Measurements from ENCODE around the gene DIDO1. TPM values are rescaled to one million over a fixed set of nuclear protein-coding genes. Genes with fewer than 3 reads are reported as not detected.

DIDO1 gene
- total and polyA plus RNA-seq, 9 of the 15 experiments (the other 6 are each of a cell fraction or from before 2014, with no cell fraction given): 4.4 to 46.8 (median 31.2) TPM

DNA sequence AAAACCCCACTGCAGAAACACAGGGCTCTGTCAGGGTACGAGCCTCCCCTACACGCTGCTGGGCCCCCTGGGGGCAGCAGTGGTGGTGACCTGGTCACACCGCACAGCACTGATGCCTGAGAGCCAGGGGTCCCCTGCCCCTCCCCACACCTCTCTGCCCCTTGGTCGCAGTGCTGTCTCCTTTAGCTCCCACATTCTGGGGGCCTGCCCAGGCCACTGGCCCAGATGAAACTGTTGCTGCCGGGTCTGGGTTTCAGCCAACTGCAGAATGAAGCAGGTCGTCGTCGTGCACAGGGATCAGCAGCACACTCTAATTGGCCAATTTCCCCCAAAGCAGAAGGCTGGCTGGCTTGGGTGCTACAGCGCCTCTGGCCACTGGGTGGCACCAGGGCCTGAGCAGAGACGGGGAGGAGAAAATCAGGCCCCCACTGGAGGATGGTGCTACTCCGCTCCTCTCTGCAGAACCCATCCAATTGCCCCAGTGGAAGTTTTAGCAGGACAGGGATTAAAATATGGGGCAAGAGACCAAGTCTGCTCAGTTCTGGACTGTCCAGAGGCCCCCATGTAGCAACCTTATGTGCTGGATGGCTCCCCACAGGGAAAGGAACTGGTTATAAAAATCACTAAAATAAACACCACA is 26.1 kb downstream of the DIDO1 start (continued):
- TF ChIP-seq, protein P1, sequence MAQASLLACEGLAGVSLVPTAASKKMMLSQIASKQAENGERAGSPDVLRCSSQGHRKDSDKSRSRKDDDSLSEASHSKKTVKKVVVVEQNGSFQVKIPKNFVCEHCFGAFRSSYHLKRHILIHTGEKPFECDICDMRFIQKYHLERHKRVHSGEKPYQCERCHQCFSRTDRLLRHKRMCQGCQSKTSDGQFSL (CRISPR knock-in tag; IDR thresholded peaks at IDR 0.05): peak; percentile 80; the same call in 1 of the 2 replicates
- TF ChIP-seq, protein P1 (tag; IDR thresholded peaks at IDR 0.05): no peak
- TF ChIP-seq SP1 (CRISPR knock-in tag; IDR thresholded peaks at IDR 0.05): no peak; the same call in 1 of the 2 replicates
- TF ChIP-seq NCOA2 (IDR thresholded peaks at IDR 0.05; ENCODE audit: partially characterized antibody in 2 of 2): no peak
- no peak for TF ChIP-seq NR4A1 (CRISPR knock-in tag; IDR thresholded peaks at IDR 0.05)
- TF ChIP-seq NR4A1 (tag; IDR thresholded peaks at IDR 0.05): no peak
- no peak for TF ChIP-seq KLF10 (CRISPR knock-in tag; IDR thresholded peaks at IDR 0.05)
- TF ChIP-seq PHF8 (IDR thresholded peaks at IDR 0.05; ENCODE audit: borderline replicate concordance, low read length): no peak
- TF ChIP-seq, protein P2, sequence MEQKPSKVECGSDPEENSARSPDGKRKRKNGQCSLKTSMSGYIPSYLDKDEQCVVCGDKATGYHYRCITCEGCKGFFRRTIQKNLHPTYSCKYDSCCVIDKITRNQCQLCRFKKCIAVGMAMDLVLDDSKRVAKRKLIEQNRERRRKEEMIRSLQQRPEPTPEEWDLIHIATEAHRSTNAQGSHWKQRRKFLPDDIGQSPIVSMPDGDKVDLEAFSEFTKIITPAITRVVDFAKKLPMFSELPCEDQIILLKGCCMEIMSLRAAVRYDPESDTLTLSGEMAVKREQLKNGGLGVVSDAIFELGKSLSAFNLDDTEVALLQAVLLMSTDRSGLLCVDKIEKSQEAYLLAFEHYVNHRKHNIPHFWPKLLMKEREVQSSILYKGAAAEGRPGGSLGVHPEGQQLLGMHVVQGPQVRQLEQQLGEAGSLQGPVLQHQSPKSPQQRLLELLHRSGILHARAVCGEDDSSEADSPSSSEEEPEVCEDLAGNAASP (IDR thresholded peaks at IDR 0.05): no peak
- TF ChIP-seq CBX2 (IDR thresholded peaks at IDR 0.05; ENCODE audit: insufficient read depth, low read length, poor library complexity, severe bottlenecking): no peak
- TF ChIP-seq ZNF699 (CRISPR knock-in tag; IDR thresholded peaks at IDR 0.05; ENCODE audit: insufficient replicate concordance): no peak
- no peak for TF ChIP-seq KLF1 (tag; IDR thresholded peaks at IDR 0.05)
- TF ChIP-seq TBL1XR1 (IDR thresholded peaks at IDR 0.05; ENCODE audit: low read length in 2 of 2): no peak
- TF ChIP-seq FOXA3 (CRISPR knock-in tag; conservative IDR thresholded peaks at IDR 0.05 in 1 of 2, IDR thresholded peaks at IDR 0.05 in 1 of 2): no peak
- TF ChIP-seq ZNF197 (CRISPR knock-in tag; IDR thresholded peaks at IDR 0.05; ENCODE audit: low read depth): no peak
- no peak for TF ChIP-seq ZNF583 (CRISPR knock-in tag; IDR thresholded peaks at IDR 0.05)
- TF ChIP-seq, protein P3, sequence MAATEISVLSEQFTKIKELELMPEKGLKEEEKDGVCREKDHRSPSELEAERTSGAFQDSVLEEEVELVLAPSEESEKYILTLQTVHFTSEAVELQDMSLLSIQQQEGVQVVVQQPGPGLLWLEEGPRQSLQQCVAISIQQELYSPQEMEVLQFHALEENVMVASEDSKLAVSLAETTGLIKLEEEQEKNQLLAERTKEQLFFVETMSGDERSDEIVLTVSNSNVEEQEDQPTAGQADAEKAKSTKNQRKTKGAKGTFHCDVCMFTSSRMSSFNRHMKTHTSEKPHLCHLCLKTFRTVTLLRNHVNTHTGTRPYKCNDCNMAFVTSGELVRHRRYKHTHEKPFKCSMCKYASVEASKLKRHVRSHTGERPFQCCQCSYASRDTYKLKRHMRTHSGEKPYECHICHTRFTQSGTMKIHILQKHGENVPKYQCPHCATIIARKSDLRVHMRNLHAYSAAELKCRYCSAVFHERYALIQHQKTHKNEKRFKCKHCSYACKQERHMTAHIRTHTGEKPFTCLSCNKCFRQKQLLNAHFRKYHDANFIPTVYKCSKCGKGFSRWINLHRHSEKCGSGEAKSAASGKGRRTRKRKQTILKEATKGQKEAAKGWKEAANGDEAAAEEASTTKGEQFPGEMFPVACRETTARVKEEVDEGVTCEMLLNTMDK (IDR thresholded peaks at IDR 0.05; ENCODE audit: borderline replicate concordance, insufficient read depth, low read depth, low read length, poor library complexity, severe bottlenecking): peak; percentile 59
- TF ChIP-seq, protein P4, sequence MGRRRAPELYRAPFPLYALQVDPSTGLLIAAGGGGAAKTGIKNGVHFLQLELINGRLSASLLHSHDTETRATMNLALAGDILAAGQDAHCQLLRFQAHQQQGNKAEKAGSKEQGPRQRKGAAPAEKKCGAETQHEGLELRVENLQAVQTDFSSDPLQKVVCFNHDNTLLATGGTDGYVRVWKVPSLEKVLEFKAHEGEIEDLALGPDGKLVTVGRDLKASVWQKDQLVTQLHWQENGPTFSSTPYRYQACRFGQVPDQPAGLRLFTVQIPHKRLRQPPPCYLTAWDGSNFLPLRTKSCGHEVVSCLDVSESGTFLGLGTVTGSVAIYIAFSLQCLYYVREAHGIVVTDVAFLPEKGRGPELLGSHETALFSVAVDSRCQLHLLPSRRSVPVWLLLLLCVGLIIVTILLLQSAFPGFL (CRISPR knock-in tag; IDR thresholded peaks at IDR 0.05): peak; percentile 21; the same call in 1 of the 2 replicates
- no peak for TF ChIP-seq SNIP1 (IDR thresholded peaks at IDR 0.05; ENCODE audit: low read depth)
- no peak for TF ChIP-seq ZNF23 (CRISPR knock-in tag; IDR thresholded peaks at IDR 0.05)
- no peak for TF ChIP-seq TAF9B (IDR thresholded peaks at IDR 0.05; ENCODE audit: partially characterized antibody)
- TF ChIP-seq TOE1 (IDR thresholded peaks at IDR 0.05; ENCODE audit: borderline replicate concordance): peak; percentile 44; the same call in 1 of the 2 replicates
- no peak for TF ChIP-seq TOE1 (CRISPR knock-in tag; IDR thresholded peaks at IDR 0.05; ENCODE audit: borderline replicate concordance, low read depth)
- no peak for TF ChIP-seq NFXL1 (CRISPR knock-in tag; IDR thresholded peaks at IDR 0.05)

Measured in K562 (cell line).